Panc1 (cell line): ENCODE data around the gene PLCH1. TPM values are rescaled to one million over a fixed set of nuclear protein-coding genes. Genes with fewer than 3 reads are reported as not detected.

Experiments used
- ATAC-seq: fragments of 200-7000 bp; cut with Tn5 transposase; 2 replicates; pipeline ENCODE4 v1.9.1; 2020; ENCODE audit warnings: mild to moderate bottlenecking, moderate library complexity
- BruUV-seq: library from RNA; stranded (reverse); fragments of 400-500 nt; replicated peaks from 2 replicates; lab custom pipeline; 2021; lab: Mats Ljungman, UMichigan
- CTCF ChIA-PET: fragments of 300-600 bp; sonication (Branson Sonifier 250); formaldehyde crosslinking; loops from one replicate; lab custom pipeline; 2022; ENCODE audit warnings: antibody characterized with exemption; lab: Charles Lee
- POLR2A ChIA-PET: fragments of 300-600 bp; sonication (Branson Sonifier 250); formaldehyde crosslinking; loops from one replicate; lab custom pipeline; 2022; ENCODE audit warnings: antibody characterized with exemption; lab: Charles Lee
- DNase-seq: peaks from one replicate; pipeline ENCODE4 v3.0.0-alpha.2; 2010; ENCODE audit warnings: low read depth, low spot score
- H3K27ac ChIP-seq: 2 replicates; pipeline ENCODE4 v1.5.1; 2011; ENCODE audit warnings: mild to moderate bottlenecking, low read length, inconsistent platforms
- H3K27me3 ChIP-seq: fragments of 200-500 bp; sonication (Bioruptor generic); 2 replicates; pipeline ENCODE4 v1.6.0; 2014; ENCODE audit warnings: low read length, inconsistent platforms; ENCODE audit not compliant: control insufficient read depth, insufficient read depth
- H3K36me3 ChIP-seq: fragments of 200-500 bp; sonication (Bioruptor generic); 2 replicates; pipeline ENCODE4 v1.5.1; 2014; ENCODE audit warnings: inconsistent platforms, mild to moderate bottlenecking, low read length, moderate library complexity; ENCODE audit not compliant: control insufficient read depth, insufficient read depth
- H3K4me1 ChIP-seq: 2 replicates; pipeline ENCODE4 v1.5.1; 2011; ENCODE audit warnings: inconsistent platforms, mild to moderate bottlenecking, low read length, moderate library complexity; ENCODE audit not compliant: control insufficient read depth, insufficient read depth
- H3K4me3 ChIP-seq, 2 experiments: 2 replicates each; pipeline ENCODE4 v1.5.1; 2011 to 2012; ENCODE audit warnings: low read depth in 2 of 2, low read length in 2 of 2, mild to moderate bottlenecking in 2 of 2, inconsistent platforms in 1 of 2, moderate library complexity in 1 of 2
- H3K9me3 ChIP-seq: fragments of 200-500 bp; sonication (Bioruptor generic); 2 replicates; pipeline ENCODE4 v1.5.1; 2014; ENCODE audit warnings: low read depth, mild to moderate bottlenecking, inconsistent platforms, low read length, moderate library complexity; ENCODE audit not compliant: control insufficient read depth, insufficient read depth
- CTCF ChIP-seq: fragments of 450-650 bp; IDR thresholded peaks from 2 replicates; pipeline ENCODE4 v1.5.1; 2017; ENCODE audit warnings: mild to moderate bottlenecking
- POLR2AphosphoS5 ChIP-seq: IDR thresholded peaks from 2 replicates; pipeline ENCODE4 v1.6.1; 2012; ENCODE audit warnings: mild to moderate bottlenecking, low read depth, low read length, moderate library complexity
- REST ChIP-seq, 2 experiments: IDR thresholded peaks; 2 replicates each; pipeline ENCODE4 v1.6.1; 2011 to 2012; ENCODE audit warnings: low read depth in 2 of 2, control low read depth in 1 of 2, low read length in 1 of 2, mild to moderate bottlenecking in 1 of 2, moderate library complexity in 1 of 2; ENCODE audit not compliant: insufficient read depth in 1 of 2
- SIN3A ChIP-seq: IDR thresholded peaks from 2 replicates; pipeline ENCODE4 v1.6.1; 2012; ENCODE audit warnings: low read depth, mild to moderate bottlenecking, low read length, moderate library complexity, borderline replicate concordance; ENCODE audit not compliant: insufficient read depth
- TCF7L2 ChIP-seq: IDR thresholded peaks from 2 replicates; pipeline ENCODE4 v1.6.1; 2011; ENCODE audit warnings: mild to moderate bottlenecking, low read depth, low read length, inconsistent platforms
- in situ Hi-C: cut with HindIII; loops from 2 replicates; pipeline ENCODE4 v1.10.0; 2016; ENCODE audit warnings: low sequenced_read_pairs, low pct_unique_long_range_greater_than_20kb
- intact Hi-C: fragments of 100-400 bp; cut with micrococcal nuclease; formaldehyde crosslinking; loops from one replicate; pipeline ENCODE4 v1.10.0; 2022; ENCODE audit not compliant: unreplicated experiment
- total RNA-seq: library from RNA; stranded (reverse); gene quantifications from one replicate; pipeline ENCODE4 v1.2.1, GENCODE V29; 2021; ENCODE audit not compliant: unreplicated experiment

Gene PLCH1
- total RNA-seq, 1 experiment from 2014 or later = 0.03 TPM

GRCh38 chr3:155742349-155742965 is 2.4 kb downstream of the PLCH1 start:
- no peaks in the 10 kb centered on the region for H3K9me3 ChIP-seq
- no TSS peak for BruUV-seq
- POLR2A ChIA-PET = no interaction called here
- CTCF ChIA-PET = no interaction called here
- TF ChIP-seq CTCF (no peak), POLR2AphosphoS5 (no peak), TCF7L2 (no peak), REST (IDR thresholded peaks at IDR 0.05; ENCODE audit: insufficient read depth in 1 of 2, low read depth in 2 of 2, low read length in 1 of 2) (no peak), SIN3A (no peak)
- H3K36me3 ChIP-seq = peaks cover 3% of the 10 kb centered on the region; the same call in 1 of the 2 replicates
- H3K27ac ChIP-seq = no peak overlapping the region
- intact Hi-C loops = no loop called here
- peaks cover 62% of the 10 kb centered on the region for H3K27me3 ChIP-seq
- DNase-seq (no peak), ATAC-seq (no peak)
- H3K4me1 ChIP-seq = peaks cover 14% of the 10 kb centered on the region; the same call in 1 of the 2 replicates
- no peak overlapping the region for H3K4me3 ChIP-seq
- in situ Hi-C loops = no loop called here

- no peak overlapping the region for H3K27ac ChIP-seq
- no peaks in the 10 kb centered on the region for H3K9me3 ChIP-seq
- no TSS peak for BruUV-seq
- intact Hi-C loops = no loop called here
- ChIA-PET CTCF (no interaction called here), POLR2A (no interaction called here)
- in situ Hi-C loops = no loop called here
- ATAC-seq = no peak
- DNase-seq = no peak
- H3K27me3 ChIP-seq = peaks cover 59% of the 10 kb centered on the region
- peaks cover 3% of the 10 kb centered on the region; the same call in 1 of the 2 replicates for H3K36me3 ChIP-seq
- peaks cover 14% of the 10 kb centered on the region; the same call in 1 of the 2 replicates for H3K4me1 ChIP-seq
- TF ChIP-seq CTCF (no peak), SIN3A (no peak), TCF7L2 (no peak), REST (IDR thresholded peaks at IDR 0.05; ENCODE audit: insufficient read depth in 1 of 2, low read depth in 2 of 2, low read length in 1 of 2) (no peak), POLR2AphosphoS5 (no peak)
- H3K4me3 ChIP-seq = no peak overlapping the region
These were observed 3.3 kb downstream of the PLCH1 start for GRCh38 chr3:155741603-155742002.
